Cardiac muscle cell (in vitro differentiated cells and primary cell): Measurements from ENCODE around the gene POP5. TPM values are rescaled to one million over a fixed set of nuclear protein-coding genes. Genes with fewer than 3 reads are reported as not detected.

Experiments
- DNase-seq, 2 donors: peaks; one replicate each; pipeline versions ENCODE4 v3.0.0 to v3.0.0-alpha.2; 2010 to 2017; ENCODE audit warnings: low read depth in 1 of 2, low spot score in 1 of 2
- H3K27ac ChIP-seq: fragments of 200-600 bp; sonication (generic); 2 replicates; pipeline ENCODE4 v1.5.1; 2016
- H3K27me3 ChIP-seq: fragments of 200-600 bp; sonication (generic); 2 replicates; pipeline ENCODE4 v1.6.0; 2016; ENCODE audit warnings: control low read depth
- H3K36me3 ChIP-seq: fragments of 200-600 bp; sonication (generic); 2 replicates; pipeline ENCODE4 v1.5.1; 2016; ENCODE audit warnings: control low read depth
- H3K4me1 ChIP-seq: fragments of 200-600 bp; sonication (generic); 2 replicates; pipeline ENCODE4 v1.8.1; 2017; ENCODE audit warnings: low read depth, mild to moderate bottlenecking, mixed run types
- H3K4me3 ChIP-seq: fragments of 200-600 bp; sonication (generic); 2 replicates; pipeline ENCODE4 v1.5.1; 2016; ENCODE audit warnings: mild to moderate bottlenecking
- H3K9me3 ChIP-seq: fragments of 200-600 bp; sonication (generic); 2 replicates; pipeline ENCODE4 v1.5.1; 2017; ENCODE audit warnings: low read depth, mild to moderate bottlenecking, control low read depth
- CTCF ChIP-seq: IDR thresholded peaks from 2 replicates; pipeline ENCODE4 v1.5.1; 2012; ENCODE audit warnings: low read depth, mild to moderate bottlenecking, low read length
- polyA plus RNA-seq: library from polyadenylated mRNA; unstranded; fragments of >200 nt; fragmentation: Nextera tagmentation; extraction: Ambion mirVana; gene quantifications from 2 replicates; pipeline ENCODE4 v1.2.1, GENCODE V29; 2016
- total RNA-seq: library from RNA; depleted of rRNA; stranded (reverse); fragments of >200 nt; gene quantifications from 2 replicates; pipeline ENCODE4 v1.2.3, GENCODE V29; 2016

Gene POP5
- total and polyA plus RNA-seq, 2 experiments from 2014 or later: 27.9 to 75.3 TPM

DNA sequence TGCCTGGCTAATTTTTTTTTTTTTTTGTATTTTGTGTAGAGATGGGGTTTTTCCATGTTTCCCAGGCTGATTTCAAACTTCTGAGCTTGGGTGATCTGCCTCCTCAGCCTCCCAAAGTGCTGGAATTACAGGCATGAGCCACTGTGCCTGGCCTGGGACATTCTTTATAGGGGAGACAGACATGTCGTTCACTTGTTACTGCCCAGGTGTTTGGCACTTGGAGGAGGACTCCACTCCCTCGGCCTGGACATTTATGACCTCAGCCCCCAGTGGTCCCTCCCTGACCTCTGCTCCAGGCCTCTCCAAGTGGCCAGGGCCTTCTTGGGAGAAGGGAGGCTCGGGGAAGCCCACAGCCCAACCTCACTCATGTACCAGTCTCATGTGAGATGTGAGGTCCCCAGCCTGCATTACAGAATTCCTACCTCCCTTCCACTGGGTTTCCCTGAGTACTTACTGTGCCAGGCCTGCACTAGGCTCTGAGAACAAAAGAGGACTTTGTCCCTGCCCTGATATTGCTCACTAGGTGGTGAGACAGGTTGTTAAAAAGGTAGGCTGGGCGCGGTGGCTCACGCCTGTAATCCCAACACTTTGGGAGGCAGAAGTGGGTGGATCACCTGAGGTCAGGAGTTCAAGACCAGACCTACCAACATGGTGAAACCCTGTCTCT lies 9.7 kb upstream of the POP5 start:
- no peak for DNase-seq
- no peaks in the 10 kb centered on the region for H3K9me3 ChIP-seq
- peaks cover 5% of the 10 kb centered on the region for H3K27me3 ChIP-seq
- no peaks in the 10 kb centered on the region for H3K36me3 ChIP-seq
- H3K27ac ChIP-seq: no peak overlapping the region
- no peak overlapping the region for H3K4me3 ChIP-seq
- H3K4me1 ChIP-seq: no peaks in the 10 kb centered on the region
- no peak for TF ChIP-seq CTCF

DNA sequence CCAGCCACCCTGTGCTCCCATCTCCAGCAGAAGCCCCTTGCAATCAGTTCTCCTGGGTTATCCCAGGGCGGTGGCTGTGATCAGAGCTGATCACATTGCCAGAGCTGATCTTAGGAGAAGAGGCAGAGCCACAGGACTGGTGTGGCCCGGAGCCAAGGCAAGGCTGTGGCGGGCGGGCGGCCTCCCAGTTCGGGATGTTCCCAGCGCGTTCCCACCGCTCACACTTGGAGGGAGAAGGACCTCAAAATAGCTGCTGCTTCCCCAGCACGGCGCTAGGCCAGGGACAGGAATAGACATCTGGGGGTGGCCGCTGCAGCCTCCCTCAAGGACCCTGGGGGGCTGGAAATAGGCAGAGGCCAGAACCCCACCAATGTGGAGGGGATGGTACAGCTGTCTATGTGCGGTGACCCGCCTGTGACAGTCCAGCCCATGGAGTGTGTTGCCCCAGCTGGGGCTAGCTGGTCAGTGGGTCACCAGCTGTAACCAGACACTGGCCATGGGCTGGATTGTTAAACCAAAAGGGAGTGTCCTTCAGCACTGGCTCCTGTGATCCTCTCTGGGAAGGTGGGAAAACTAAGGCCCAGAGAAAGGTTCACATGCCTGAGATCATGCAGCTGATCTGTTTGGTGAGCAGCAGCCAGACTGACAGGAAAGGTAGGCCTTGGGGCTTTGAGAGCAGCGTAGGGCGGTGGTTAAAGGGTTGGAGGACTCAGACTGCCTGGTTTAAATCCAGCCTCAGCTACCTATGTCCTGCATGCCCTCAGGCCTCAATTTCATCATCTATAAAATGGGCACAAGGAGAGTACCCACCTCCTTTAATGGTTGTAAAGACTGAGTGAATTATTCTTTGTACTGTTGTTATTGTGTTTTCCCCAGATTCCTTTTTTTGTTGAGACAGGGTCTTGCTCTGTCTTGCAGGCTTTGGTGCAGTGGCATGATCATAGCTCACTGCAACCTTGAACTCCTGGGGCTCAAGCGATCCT lies 8.0 kb upstream of the POP5 start:
- H3K27me3 ChIP-seq: peaks cover 21% of the 10 kb centered on the region
- H3K4me3 ChIP-seq: no peak overlapping the region
- no peak for DNase-seq
- H3K27ac ChIP-seq: no peak overlapping the region
- no peaks in the 10 kb centered on the region for H3K9me3 ChIP-seq
- H3K36me3 ChIP-seq: no peaks in the 10 kb centered on the region
- no peak for TF ChIP-seq CTCF
- no peaks in the 10 kb centered on the region for H3K4me1 ChIP-seq

DNA sequence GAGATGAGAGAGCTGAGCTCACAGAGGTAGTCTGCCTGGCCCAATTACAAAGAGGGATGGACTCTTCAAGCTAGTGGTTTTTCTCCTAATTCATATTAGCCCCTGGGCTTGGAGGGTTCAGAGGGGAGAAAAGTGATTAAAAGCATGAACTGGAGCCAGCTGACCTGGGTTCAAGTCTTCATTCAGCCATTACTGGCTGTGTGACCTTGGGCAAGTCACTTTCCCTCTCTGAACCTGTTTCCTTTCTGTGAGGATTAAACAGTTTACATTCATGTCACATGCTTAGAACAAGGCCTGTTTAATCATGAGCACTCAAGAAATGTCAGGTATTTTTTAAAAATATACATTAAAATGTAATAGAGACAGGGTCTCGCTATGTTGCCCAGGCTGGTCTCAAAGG lies 7.2 kb upstream of the POP5 start:
- H3K4me3 ChIP-seq: no peak overlapping the region
- H3K4me1 ChIP-seq: no peaks in the 10 kb centered on the region
- H3K27ac ChIP-seq: no peak overlapping the region
- H3K36me3 ChIP-seq: no peaks in the 10 kb centered on the region
- no peak for DNase-seq
- TF ChIP-seq CTCF: no peak
- H3K27me3 ChIP-seq: peaks cover 28% of the 10 kb centered on the region
- H3K9me3 ChIP-seq: no peaks in the 10 kb centered on the region

GRCh38 chr12:120586860-120587259 lies 5.7 kb upstream of the POP5 start:
- H3K4me1 ChIP-seq: no peaks in the 10 kb centered on the region
- peaks cover 28% of the 10 kb centered on the region for H3K27me3 ChIP-seq
- no peak overlapping the region for H3K27ac ChIP-seq
- H3K9me3 ChIP-seq: no peaks in the 10 kb centered on the region
- no peak for DNase-seq
- no peaks in the 10 kb centered on the region for H3K36me3 ChIP-seq
- TF ChIP-seq CTCF: no peak
- H3K4me3 ChIP-seq: no peak overlapping the region

DNA sequence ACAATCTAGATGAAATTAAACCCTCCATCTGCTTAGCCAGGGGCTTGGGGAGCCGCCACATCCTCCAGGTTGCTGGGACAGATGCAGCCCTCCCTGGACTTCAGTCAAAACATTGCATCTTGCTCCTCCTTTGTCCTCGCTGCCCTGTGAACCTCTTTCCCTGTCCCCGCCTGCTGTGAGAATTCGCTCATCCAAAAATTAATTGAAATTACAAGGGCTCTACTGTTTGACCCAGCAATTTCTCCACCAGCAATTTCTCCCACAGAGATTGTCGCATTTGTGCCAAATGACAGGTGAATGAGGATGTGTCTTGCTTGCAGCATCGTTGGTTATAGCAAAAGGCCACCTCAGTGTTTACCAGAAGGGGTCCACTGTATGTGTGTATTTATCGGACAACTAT lies 5.0 kb upstream of the POP5 start:
- TF ChIP-seq CTCF: no peak
- no peaks in the 10 kb centered on the region for H3K36me3 ChIP-seq
- H3K4me1 ChIP-seq: no peaks in the 10 kb centered on the region
- no peak overlapping the region for H3K4me3 ChIP-seq
- H3K9me3 ChIP-seq: no peaks in the 10 kb centered on the region
- DNase-seq: no peak
- H3K27ac ChIP-seq: no peak overlapping the region
- H3K27me3 ChIP-seq: peaks cover 28% of the 10 kb centered on the region
